Skeletal muscle tissue (tissue), 4 donors: ENCODE measurements around the gene LRRC52. TPM values are rescaled to one million over a fixed set of nuclear protein-coding genes. Genes with fewer than 3 reads are reported as not detected.
"Not testable (repeated sequence)": the region's sequence is repeated elsewhere in the genome, so short reads cannot be mapped to it uniquely, and the experiment has no call there.

Experiments used
- H3K27ac ChIP-seq: one replicate; pipeline ENCODE4 v1.7.0; 2013; ENCODE audit warnings: mild to moderate bottlenecking, low read depth, low read length, inconsistent platforms
- H3K27me3 ChIP-seq, 3 donors: one replicate each; pipeline ENCODE4 v1.7.0; 2013; ENCODE audit warnings: low read length in 3 of 3; ENCODE audit not compliant: control insufficient read depth in 3 of 3, insufficient read depth in 3 of 3
- H3K36me3 ChIP-seq, 3 donors: one replicate each; pipeline ENCODE4 v1.7.0; 2013; ENCODE audit warnings: low read length in 3 of 3; ENCODE audit not compliant: control insufficient read depth in 3 of 3, insufficient read depth in 3 of 3
- H3K4me1 ChIP-seq, 3 donors: one replicate each; pipeline ENCODE4 v1.7.0; 2013; ENCODE audit warnings: low read length in 3 of 3, mild to moderate bottlenecking in 3 of 3; ENCODE audit not compliant: control insufficient read depth in 3 of 3, insufficient read depth in 3 of 3
- H3K4me3 ChIP-seq, 3 donors: one replicate each; pipeline ENCODE4 v1.7.0; 2013; ENCODE audit warnings: low read length in 3 of 3
- H3K9ac ChIP-seq, 3 donors: one replicate each; pipeline ENCODE4 v1.7.0; 2013; ENCODE audit warnings: low read length in 3 of 3, mild to moderate bottlenecking in 3 of 3, moderate library complexity in 2 of 3, low read depth in 1 of 3
- H3K9me3 ChIP-seq, 3 donors: one replicate each; pipeline ENCODE4 v1.7.0; 2013; ENCODE audit warnings: low read length in 3 of 3; ENCODE audit not compliant: control insufficient read depth in 3 of 3
- total RNA-seq: library from RNA; depleted of rRNA; stranded (reverse); fragments of >200 nt; gene quantifications from one replicate; pipeline ENCODE4 v1.2.3, GENCODE V29; 2014
- donor health status: Osteomylitis.

LRRC52 gene
- total RNA-seq, 1 donor from 2014 or later = 0.52 TPM

DNA sequence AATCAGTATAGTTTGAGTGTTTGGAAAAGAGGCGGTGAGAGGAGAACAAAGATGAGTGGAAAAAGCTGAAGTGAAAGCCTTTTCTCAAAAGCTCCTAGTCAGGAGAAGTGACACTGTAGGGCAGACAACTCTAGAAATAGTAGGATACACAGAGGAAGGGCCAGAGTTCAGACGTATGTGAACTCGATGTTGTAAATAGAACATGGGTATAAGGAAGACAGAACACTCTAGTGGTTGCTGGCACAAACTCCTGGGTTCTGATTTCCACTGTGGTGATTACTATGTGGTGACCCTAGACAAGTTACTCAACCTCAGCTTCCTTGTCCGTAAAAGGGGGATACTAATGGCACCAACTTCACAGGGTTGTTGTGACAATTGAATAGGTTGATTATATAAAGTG lies 57.0 kb downstream of the LRRC52 start:
- H3K4me1 ChIP-seq = peaks cover 10 to 17% (median 14%) of the 10 kb centered on the region in 3 donors
- H3K4me3 ChIP-seq = no peak overlapping the region
- peak overlapping the region; percentile 11 for H3K27ac ChIP-seq
- H3K36me3 ChIP-seq = no peaks in the 10 kb centered on the region
- no peaks in the 10 kb centered on the region for H3K9me3 ChIP-seq
- peak overlapping the region in 2 of 3 donors; percentile 9 to 63 for H3K9ac ChIP-seq
- no peaks in the 10 kb centered on the region for H3K27me3 ChIP-seq

- H3K9ac ChIP-seq = no peak overlapping the region
- no peaks in the 10 kb centered on the region for H3K9me3 ChIP-seq
- no peak overlapping the region for H3K27ac ChIP-seq
- no peak overlapping the region for H3K4me3 ChIP-seq
- H3K4me1 ChIP-seq = peaks cover 3 to 8% (median 4%) of the 10 kb centered on the region in 3 donors
- no peaks in the 10 kb centered on the region for H3K36me3 ChIP-seq
- H3K27me3 ChIP-seq = no peaks in the 10 kb centered on the region
These were observed 60.0 kb downstream of the LRRC52 start for GRCh38 chr1:165603810-165604209.

GRCh38 chr1:165605246-165605645 lies 61.4 kb downstream of the LRRC52 start:
- Histone ChIP-seq H3K27ac (no peak overlapping the region), H3K4me3 (no peak overlapping the region), H3K9me3 (no peaks in the 10 kb centered on the region), H3K36me3 (no peaks in the 10 kb centered on the region), H3K27me3 (no peaks in the 10 kb centered on the region), H3K9ac (no peak overlapping the region), H3K4me1 (peaks cover 3 to 7% (median 4%) of the 10 kb centered on the region in 3 donors)

DNA sequence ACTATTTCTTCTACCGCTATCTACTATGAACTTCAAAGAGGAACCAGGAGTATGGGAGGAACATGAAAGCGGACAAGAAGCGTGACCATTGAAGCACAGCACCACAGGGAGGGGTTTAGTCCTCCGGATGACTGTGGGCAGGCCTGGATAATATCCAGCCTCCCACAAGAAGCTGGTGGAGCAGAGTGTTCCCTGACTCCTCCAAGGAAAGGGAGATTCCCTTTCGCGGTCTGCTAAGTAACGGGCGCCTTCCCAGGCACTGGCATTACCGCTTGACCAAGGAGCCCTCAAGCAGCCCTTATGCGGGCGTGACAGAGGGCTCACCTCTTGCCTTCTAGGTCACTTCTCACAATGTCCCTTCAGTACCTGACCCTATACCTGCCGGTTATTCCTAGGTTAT lies 62.9 kb downstream of the LRRC52 start:
- not testable (repeated sequence) for H3K4me3 ChIP-seq, H3K27ac ChIP-seq, H3K27me3 ChIP-seq, H3K9ac ChIP-seq, H3K9me3 ChIP-seq, H3K36me3 ChIP-seq, H3K4me1 ChIP-seq

- no peaks in the 10 kb centered on the region for H3K4me1 ChIP-seq
- no peaks in the 10 kb centered on the region for H3K9me3 ChIP-seq
- H3K9ac ChIP-seq = no peak overlapping the region
- H3K36me3 ChIP-seq = no peaks in the 10 kb centered on the region
- no peak overlapping the region for H3K27ac ChIP-seq
- no peak overlapping the region for H3K4me3 ChIP-seq
- H3K27me3 ChIP-seq = no peaks in the 10 kb centered on the region
These were observed 67.1 kb downstream of the LRRC52 start for GRCh38 chr1:165610866-165611265.

GRCh38 chr1:165612062-165612461 lies 68.3 kb downstream of the LRRC52 start:
- Histone ChIP-seq H3K27ac (no peak overlapping the region), H3K4me3 (no peak overlapping the region), H3K9ac (no peak overlapping the region), H3K9me3 (no peaks in the 10 kb centered on the region), H3K36me3 (no peaks in the 10 kb centered on the region), H3K27me3 (no peaks in the 10 kb centered on the region), H3K4me1 (no peaks in the 10 kb centered on the region)

Other genes starting within 250 kb of the LRRC52 start
- gene LMX1A, start 187.3 kb upstream of the LRRC52 start, total RNA-seq = 1.6 TPM
- 39.1 TPM for gene RXRG, start 98.9 kb upstream of the LRRC52 start, total RNA-seq
- gene MGST3, start 87.2 kb downstream of the LRRC52 start, total RNA-seq = 170 TPM
- 98.1 TPM for gene ALDH9A1, start 154.6 kb downstream of the LRRC52 start, total RNA-seq
- 24.5 TPM for gene TMCO1, start 224.9 kb downstream of the LRRC52 start, total RNA-seq